ENCODE measurements around the gene MRPL43. TPM values are rescaled to one million over a fixed set of nuclear protein-coding genes. Genes with fewer than 3 reads are reported as not detected.

Gene MRPL43
- total RNA-seq, 1 donor from 2014 or later, result 74.7 TPM

- DNase-seq (ENCODE audit: low spot score), result no peak
These were observed 19.1 kb downstream of the MRPL43 start for GRCh38 chr10:100968062-100968736.

- DNase-seq (ENCODE audit: low spot score), result no peak
These were observed 20.0 kb downstream of the MRPL43 start for GRCh38 chr10:100967332-100967731.

GRCh38 chr10:100966887-100967286, 20.4 kb downstream of the MRPL43 start:
- DNase-seq (ENCODE audit: low spot score), result no peak

- DNase-seq (ENCODE audit: low spot score), result no peak
These were observed 21.5 kb downstream of the MRPL43 start for GRCh38 chr10:100965820-100966219.

GRCh38 chr10:100963826-100964225, 23.5 kb downstream of the MRPL43 start:
- DNase-seq (ENCODE audit: low spot score), result no peak

- no peak for DNase-seq (ENCODE audit: low spot score)
These were observed 24.8 kb downstream of the MRPL43 start for GRCh38 chr10:100962351-100963080.

- DNase-seq (ENCODE audit: low spot score), result no peak
These were observed 27.0 kb downstream of the MRPL43 start for GRCh38 chr10:100960251-100960650.

- no peak for DNase-seq (ENCODE audit: low spot score)
These were observed 38.4 kb downstream of the MRPL43 start for GRCh38 chr10:100948916-100949315.

GRCh38 chr10:100945754-100946153, 41.5 kb downstream of the MRPL43 start:
- no peak for DNase-seq (ENCODE audit: low spot score)

GRCh38 chr10:100943508-100943907, 43.8 kb downstream of the MRPL43 start:
- DNase-seq (ENCODE audit: low spot score), result no peak

- no peak for DNase-seq (ENCODE audit: low spot score)
These were observed 45.1 kb downstream of the MRPL43 start for GRCh38 chr10:100942229-100942628.

GRCh38 chr10:100939763-100940344, 47.4 kb downstream of the MRPL43 start:
- DNase-seq (ENCODE audit: low spot score), result no peak

Other genes starting within 250 kb of the MRPL43 start
- gene PAX2, start 241.9 kb downstream of the MRPL43 start, total RNA-seq, result 0.52 TPM
- 40.0 TPM for gene SLF2, start 74.5 kb downstream of the MRPL43 start, total RNA-seq
- gene SEMA4G, start 18.0 kb downstream of the MRPL43 start, total RNA-seq, result 5.0 TPM
- 13.7 TPM for gene TWNK, start within 50 bp of the MRPL43 start, total RNA-seq
- 63.6 TPM for gene LZTS2, start 12.3 kb upstream of the MRPL43 start, total RNA-seq
- 0.18 TPM for gene PDZD7, start 43.6 kb upstream of the MRPL43 start, total RNA-seq
- 36.8 TPM for gene SFXN3, start 43.7 kb upstream of the MRPL43 start, total RNA-seq
- gene KAZALD1, start 74.5 kb upstream of the MRPL43 start, total RNA-seq, result 3.4 TPM
- gene TLX1, start 143.8 kb upstream of the MRPL43 start, total RNA-seq, result not detected
- not detected for gene LBX1, start 242.0 kb upstream of the MRPL43 start, total RNA-seq

All from ureter (tissue), 1 donor.